Ovary (tissue), 3 donors: Measurements from ENCODE around the gene ATP4B.

Source experiments
- EP300 ChIP-seq: sonication (generic); formaldehyde crosslinking; IDR thresholded peaks from one replicate; pipeline ENCODE4 v1.6.1; 2017; ENCODE audit warnings: antibody characterized with exemption
- POLR2A ChIP-seq: fragments of 450-650 bp; IDR thresholded peaks from one replicate; pipeline ENCODE4 v1.6.1; 2017; ENCODE audit warnings: antibody characterized with exemption, mild to moderate bottlenecking, moderate library complexity
- TF ChIP-seq, protein P1 (sequence below), 3 donors: fragments of 450-650 bp in 2 of 3; fragments of 200-600 bp in 1 of 3; IDR thresholded peaks; one replicate each; pipeline versions ENCODE4 v1.5.1 to v1.8.0; 2016 to 2022; ENCODE audit warnings: antibody characterized with exemption in 3 of 3, mild to moderate bottlenecking in 1 of 3
- donor health status: DM: no; HTN: no; CAD: no.

DNA sequence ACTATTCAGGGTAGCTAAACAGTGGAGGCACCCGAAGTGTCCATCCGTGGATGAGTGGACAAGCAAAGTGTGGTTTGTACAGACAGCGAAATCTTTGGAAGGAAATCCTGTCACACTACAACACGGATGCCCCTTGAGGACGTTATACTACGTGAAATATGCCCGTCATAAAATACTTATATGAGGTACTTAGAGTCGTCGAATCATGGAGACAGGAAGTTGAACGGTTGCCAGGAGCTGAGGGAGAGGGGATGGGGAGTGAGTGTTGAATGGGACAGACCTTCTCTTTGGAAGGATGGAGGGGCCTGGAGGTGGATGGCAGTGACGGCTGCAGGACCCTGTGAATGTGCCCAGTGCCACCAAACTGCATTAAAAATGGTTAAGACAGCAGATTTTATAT, 11.6 kb downstream of the ATP4B start:
- TF ChIP-seq, protein P1, sequence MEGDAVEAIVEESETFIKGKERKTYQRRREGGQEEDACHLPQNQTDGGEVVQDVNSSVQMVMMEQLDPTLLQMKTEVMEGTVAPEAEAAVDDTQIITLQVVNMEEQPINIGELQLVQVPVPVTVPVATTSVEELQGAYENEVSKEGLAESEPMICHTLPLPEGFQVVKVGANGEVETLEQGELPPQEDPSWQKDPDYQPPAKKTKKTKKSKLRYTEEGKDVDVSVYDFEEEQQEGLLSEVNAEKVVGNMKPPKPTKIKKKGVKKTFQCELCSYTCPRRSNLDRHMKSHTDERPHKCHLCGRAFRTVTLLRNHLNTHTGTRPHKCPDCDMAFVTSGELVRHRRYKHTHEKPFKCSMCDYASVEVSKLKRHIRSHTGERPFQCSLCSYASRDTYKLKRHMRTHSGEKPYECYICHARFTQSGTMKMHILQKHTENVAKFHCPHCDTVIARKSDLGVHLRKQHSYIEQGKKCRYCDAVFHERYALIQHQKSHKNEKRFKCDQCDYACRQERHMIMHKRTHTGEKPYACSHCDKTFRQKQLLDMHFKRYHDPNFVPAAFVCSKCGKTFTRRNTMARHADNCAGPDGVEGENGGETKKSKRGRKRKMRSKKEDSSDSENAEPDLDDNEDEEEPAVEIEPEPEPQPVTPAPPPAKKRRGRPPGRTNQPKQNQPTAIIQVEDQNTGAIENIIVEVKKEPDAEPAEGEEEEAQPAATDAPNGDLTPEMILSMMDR (IDR thresholded peaks at IDR 0.05): no peak
- no peak for TF ChIP-seq POLR2A
- TF ChIP-seq EP300: no peak
